ENCODE data around the gene ACBD7. TPM values are rescaled to one million over a fixed set of nuclear protein-coding genes. Genes with fewer than 3 reads are reported as not detected.

ACBD7 gene
- total RNA-seq, 2 donors from 2014 or later, result 0.44 to 0.98 TPM

DNA sequence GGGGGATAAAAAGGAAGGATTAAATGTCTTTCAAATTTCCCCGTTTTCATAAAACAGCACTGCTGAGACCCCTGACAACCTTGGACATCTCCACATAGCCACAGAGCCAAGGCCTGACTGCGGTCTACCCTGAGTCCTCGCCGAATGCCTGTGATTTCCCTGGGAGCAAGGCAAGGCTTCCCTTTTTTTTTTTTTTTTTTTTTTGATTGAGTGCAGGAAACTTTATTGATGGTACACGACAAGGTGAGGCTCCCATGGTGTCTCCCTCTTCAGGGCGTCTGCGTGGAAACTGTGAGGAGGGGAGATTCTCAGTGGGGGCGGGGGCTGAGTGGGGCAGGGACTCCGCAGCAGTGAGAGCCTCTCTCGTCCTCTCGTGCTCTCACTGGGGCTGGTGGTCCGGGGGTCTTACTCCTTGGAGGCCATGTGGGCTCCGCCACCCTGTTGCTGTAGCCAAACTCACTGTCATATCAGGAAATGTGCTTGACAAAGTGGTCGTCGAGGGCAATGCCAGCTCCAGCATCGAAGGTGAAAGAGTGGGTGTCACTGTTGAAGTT is 4.4 kb upstream of the ACBD7 start:
- H3K27ac ChIP-seq, result no peak overlapping the region
- no peak for DNase-seq
- no peaks in the 10 kb centered on the region for H3K27me3 ChIP-seq
- TF ChIP-seq, protein P1, sequence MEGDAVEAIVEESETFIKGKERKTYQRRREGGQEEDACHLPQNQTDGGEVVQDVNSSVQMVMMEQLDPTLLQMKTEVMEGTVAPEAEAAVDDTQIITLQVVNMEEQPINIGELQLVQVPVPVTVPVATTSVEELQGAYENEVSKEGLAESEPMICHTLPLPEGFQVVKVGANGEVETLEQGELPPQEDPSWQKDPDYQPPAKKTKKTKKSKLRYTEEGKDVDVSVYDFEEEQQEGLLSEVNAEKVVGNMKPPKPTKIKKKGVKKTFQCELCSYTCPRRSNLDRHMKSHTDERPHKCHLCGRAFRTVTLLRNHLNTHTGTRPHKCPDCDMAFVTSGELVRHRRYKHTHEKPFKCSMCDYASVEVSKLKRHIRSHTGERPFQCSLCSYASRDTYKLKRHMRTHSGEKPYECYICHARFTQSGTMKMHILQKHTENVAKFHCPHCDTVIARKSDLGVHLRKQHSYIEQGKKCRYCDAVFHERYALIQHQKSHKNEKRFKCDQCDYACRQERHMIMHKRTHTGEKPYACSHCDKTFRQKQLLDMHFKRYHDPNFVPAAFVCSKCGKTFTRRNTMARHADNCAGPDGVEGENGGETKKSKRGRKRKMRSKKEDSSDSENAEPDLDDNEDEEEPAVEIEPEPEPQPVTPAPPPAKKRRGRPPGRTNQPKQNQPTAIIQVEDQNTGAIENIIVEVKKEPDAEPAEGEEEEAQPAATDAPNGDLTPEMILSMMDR (IDR thresholded peaks at IDR 0.05), result no peak
- no peaks in the 10 kb centered on the region for H3K4me1 ChIP-seq
- no peak overlapping the region for H3K9ac ChIP-seq (ENCODE audit: low read depth in 2 of 2, low read length in 2 of 2)
- H3K9me3 ChIP-seq, result no peaks in the 10 kb centered on the region
- intact Hi-C loops (cut with DNase I), result no loop called here
- no peak overlapping the region for H3K4me3 ChIP-seq
- H3K36me3 ChIP-seq, result no peaks in the 10 kb centered on the region

DNA sequence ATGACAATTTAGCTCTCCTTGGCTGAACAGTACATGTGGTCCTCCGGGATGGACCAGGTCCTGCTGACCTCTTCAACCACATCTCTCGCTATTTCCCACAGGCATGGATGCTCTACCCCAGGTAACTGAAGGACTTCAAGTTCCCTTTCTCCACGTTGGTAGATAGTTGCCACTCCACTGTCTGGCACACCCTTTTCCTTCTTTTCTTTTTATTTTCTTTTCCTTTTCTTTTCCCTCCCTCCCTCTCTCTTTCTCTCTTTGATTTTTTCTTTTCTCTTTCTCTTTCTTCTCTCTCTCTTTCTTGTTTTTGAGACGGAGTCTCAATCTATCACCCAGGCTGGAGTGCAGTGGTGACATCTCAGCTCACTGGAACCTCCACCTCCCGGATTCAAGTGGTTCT is 2.8 kb upstream of the ACBD7 start:
- TF ChIP-seq, protein P1 (IDR thresholded peaks at IDR 0.05), result no peak
- Histone ChIP-seq H3K27me3 (no peaks in the 10 kb centered on the region), H3K4me1 (no peaks in the 10 kb centered on the region), H3K4me3 (no peak overlapping the region), H3K36me3 (no peaks in the 10 kb centered on the region), H3K9me3 (no peaks in the 10 kb centered on the region), H3K9ac (ENCODE audit: low read depth in 2 of 2, low read length in 2 of 2) (no peak overlapping the region), H3K27ac (no peak overlapping the region)
- DNase-seq, result no peak
- intact Hi-C loops (cut with DNase I), result no loop called here

DNA sequence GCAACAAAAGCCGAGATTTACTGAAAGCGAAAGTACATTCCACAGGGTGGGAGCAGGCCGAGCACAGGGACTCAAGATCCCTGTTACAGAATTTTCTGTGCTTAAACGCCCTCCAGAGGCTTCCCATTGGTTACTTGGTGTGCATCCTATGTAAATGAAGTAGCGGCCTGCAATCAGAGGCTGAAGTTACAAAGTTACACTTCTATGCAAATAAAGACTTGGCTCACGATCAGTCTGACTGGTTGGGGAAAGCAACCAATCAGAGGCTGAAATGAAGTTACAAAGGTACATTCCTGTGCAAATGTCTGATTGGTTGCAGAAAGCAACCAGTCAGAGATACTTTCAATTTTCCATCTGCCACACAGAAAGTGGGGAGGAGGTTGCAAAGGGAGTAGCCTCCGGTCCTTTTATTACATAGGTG is 4.1 kb downstream of the ACBD7 start:
- TF ChIP-seq, protein P1 (IDR thresholded peaks at IDR 0.05), result no peak
- no peaks in the 10 kb centered on the region for H3K27me3 ChIP-seq
- intact Hi-C loops (cut with DNase I), result no loop called here
- H3K4me3 ChIP-seq, result peak overlapping the region; percentile 25
- H3K9ac ChIP-seq (ENCODE audit: low read depth in 2 of 2, low read length in 2 of 2), result no peak overlapping the region
- no peaks in the 10 kb centered on the region for H3K4me1 ChIP-seq
- H3K36me3 ChIP-seq, result no peaks in the 10 kb centered on the region
- no peak overlapping the region for H3K27ac ChIP-seq
- H3K9me3 ChIP-seq, result no peaks in the 10 kb centered on the region
- DNase-seq, result peak; percentile 61

DNA sequence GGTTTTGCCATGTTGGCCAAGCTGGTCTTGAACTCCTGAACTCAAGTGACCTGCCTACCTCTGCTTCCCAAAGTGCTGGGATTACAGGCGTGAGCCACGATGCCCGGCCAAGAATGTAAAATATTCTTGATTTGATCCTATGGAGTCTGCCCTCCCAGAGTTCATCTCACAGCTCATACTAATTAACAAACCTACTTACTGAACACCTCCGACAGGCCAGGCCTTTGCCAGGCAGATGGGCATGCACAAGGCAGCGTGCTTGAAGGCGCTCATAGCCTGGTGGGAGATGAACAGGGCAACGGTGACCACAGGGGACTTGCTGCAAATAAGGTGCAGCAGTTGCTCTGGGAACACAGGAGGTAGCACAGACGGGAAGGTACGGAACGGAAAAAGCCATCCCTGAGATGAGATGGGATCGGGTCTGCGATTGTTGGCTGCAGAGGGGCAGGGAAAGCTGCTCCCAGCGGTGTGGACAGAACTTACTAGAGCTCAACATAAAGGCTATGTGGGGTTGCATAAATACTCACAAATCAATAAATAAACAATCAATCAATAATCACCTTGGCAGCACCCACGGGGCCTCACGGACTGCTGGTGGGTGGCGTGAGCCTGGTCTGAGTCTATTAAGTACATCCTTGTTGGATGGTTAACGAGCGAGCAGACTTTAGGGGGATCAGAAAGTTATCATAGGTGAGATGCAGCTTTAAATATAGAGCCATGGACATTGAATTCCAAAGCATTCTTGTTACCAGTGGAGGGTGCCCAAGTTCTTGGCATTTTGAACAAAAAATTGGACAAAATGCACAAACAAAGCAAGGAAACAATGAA is 4.7 kb downstream of the ACBD7 start:
- peak overlapping the region in 1 of 2 donors; percentile 55 for H3K9ac ChIP-seq (ENCODE audit: low read depth in 2 of 2, low read length in 2 of 2)
- no peaks in the 10 kb centered on the region for H3K36me3 ChIP-seq
- H3K9me3 ChIP-seq, result no peaks in the 10 kb centered on the region
- TF ChIP-seq, protein P1 (IDR thresholded peaks at IDR 0.05), result no peak
- intact Hi-C loops (cut with DNase I), result no loop called here
- H3K4me1 ChIP-seq, result no peaks in the 10 kb centered on the region
- no peaks in the 10 kb centered on the region for H3K27me3 ChIP-seq
- DNase-seq, result no peak
- no peak overlapping the region for H3K27ac ChIP-seq
- H3K4me3 ChIP-seq, result peak overlapping the region; percentile 25

DNA sequence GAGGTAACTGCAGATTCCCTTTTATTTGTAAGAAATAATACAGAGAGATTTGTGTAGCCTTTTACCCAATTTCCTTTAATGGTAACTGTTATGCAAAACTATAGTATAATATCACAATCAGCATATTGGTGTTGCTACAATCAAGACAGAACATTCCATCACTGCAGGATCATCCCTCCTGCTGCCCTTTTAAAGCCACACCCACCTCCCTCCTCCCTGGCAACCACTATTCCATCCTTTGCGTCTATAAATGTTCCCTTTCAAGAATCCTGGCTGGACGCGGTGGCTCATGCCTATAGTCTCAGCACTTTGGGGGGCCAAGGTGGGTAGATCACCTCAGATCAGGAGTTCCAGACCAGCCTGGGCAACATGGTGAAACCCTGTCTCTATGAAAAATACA is 13.2 kb downstream of the ACBD7 start:
- Histone ChIP-seq H3K9ac (ENCODE audit: low read depth in 2 of 2, low read length in 2 of 2) (no peak overlapping the region), H3K9me3 (no peaks in the 10 kb centered on the region), H3K27me3 (no peaks in the 10 kb centered on the region), H3K4me3 (no peak overlapping the region), H3K36me3 (no peaks in the 10 kb centered on the region), H3K27ac (no peak overlapping the region), H3K4me1 (no peaks in the 10 kb centered on the region)
- TF ChIP-seq, protein P1 (IDR thresholded peaks at IDR 0.05), result no peak
- intact Hi-C loops (cut with DNase I), result loop anchor here (10.0 kb wide), 1 partner anchor 101 kb away; no protein-coding TSS in a partner anchor
- no peak for DNase-seq

All from colonic mucosa (tissue), 4 donors.